HG02840 (cell line): ENCODE data around the gene GAK.
"Not testable (repeated sequence)": the region's sequence is repeated elsewhere in the genome, so short reads cannot be mapped to it uniquely, and the experiment has no call there.

Experiments used
- ATAC-seq: cut with Tn5 transposase; IDR thresholded peaks from one replicate; pipeline ENCODE4 v1.9.1; 2021; ENCODE audit warnings: mild to moderate bottlenecking, moderate library complexity, moderate number of reproducible peaks; ENCODE audit not compliant: unreplicated experiment, low FRiP score

The GAK gene

GRCh38 chr4:930028-930551 is 2.0 kb downstream of the GAK start:
- no peak for ATAC-seq

GRCh38 chr4:929096-929765 is 2.9 kb downstream of the GAK start:
- no peak for ATAC-seq

GRCh38 chr4:927566-927965 is 4.5 kb downstream of the GAK start:
- ATAC-seq, result not testable (repeated sequence)

- ATAC-seq, result no peak
Measured at GRCh38 chr4:926538-926937, 5.6 kb downstream of the GAK start.

GRCh38 chr4:925771-926500 is 6.2 kb downstream of the GAK start:
- no peak for ATAC-seq

GRCh38 chr4:925171-925570 is 6.9 kb downstream of the GAK start:
- ATAC-seq, result no peak

- ATAC-seq, result no peak
Measured at GRCh38 chr4:924107-925096, 7.7 kb downstream of the GAK start.

- peak; percentile 48 for ATAC-seq
Measured at GRCh38 chr4:921830-922331, 10.2 kb downstream of the GAK start.

GRCh38 chr4:919004-919680 is 13.0 kb downstream of the GAK start:
- ATAC-seq, result not testable (repeated sequence)

- ATAC-seq, result not testable (repeated sequence)
Measured at GRCh38 chr4:918591-918990, 13.5 kb downstream of the GAK start.

- ATAC-seq, result no peak
Measured at GRCh38 chr4:917992-918391, 14.1 kb downstream of the GAK start.

GRCh38 chr4:917466-917865 is 14.7 kb downstream of the GAK start:
- ATAC-seq, result no peak

- no peak for ATAC-seq
Measured at GRCh38 chr4:915595-915994, 16.5 kb downstream of the GAK start.

GRCh38 chr4:915041-915474 is 17.1 kb downstream of the GAK start:
- no peak for ATAC-seq

- ATAC-seq, result no peak
Measured at GRCh38 chr4:914531-914930, 17.6 kb downstream of the GAK start.

GRCh38 chr4:913280-913618 is 18.9 kb downstream of the GAK start:
- ATAC-seq, result no peak

GRCh38 chr4:912548-913279 is 19.4 kb downstream of the GAK start:
- no peak for ATAC-seq

GRCh38 chr4:911871-912490 is 20.1 kb downstream of the GAK start:
- ATAC-seq, result no peak

- ATAC-seq, result no peak
Measured at GRCh38 chr4:911221-911751, 20.8 kb downstream of the GAK start.
